ENCODE results near the gene TRA2A. TPM values are rescaled to one million over a fixed set of nuclear protein-coding genes. Genes with fewer than 3 reads are reported as not detected.

Gene TRA2A
- total RNA-seq, 1 experiment from 2014 or later = 169 TPM

GRCh38 chr7:23454881-23455526 is 76.8 kb downstream of the TRA2A start:
- no CpG with 5 or more reads among the region's 5 CpGs for WGBS (ENCODE audit: extremely low coverage, insufficient read length, low lambda C conversion rate)
- no peak overlapping the region for H3K56ac ChIP-seq (ENCODE audit: insufficient read length, low read depth, low read length)
- no peak for DNase-seq
- H2BK5ac ChIP-seq (ENCODE audit: insufficient read length, low read length) = no peak overlapping the region
- no peak overlapping the region for H3K18ac ChIP-seq (ENCODE audit: insufficient read length, low read depth, low read length)
- H3K4me3 Mint-ChIP-seq = peak overlapping the region in 1 of 2 experiments; percentile 32; a peak in 1 of 5 replicates
- no peak overlapping the region for H2AK5ac ChIP-seq (ENCODE audit: insufficient read length, low read length)
- no peak overlapping the region for H4K5ac ChIP-seq (ENCODE audit: insufficient read length, low read depth, low read length)
- H3K4me1 ChIP-seq (ENCODE audit: insufficient read depth, low read length) = peaks cover 3% of the 10 kb centered on the region; the same call in 1 of the 2 replicates
- no peaks in the 10 kb centered on the region for H3K9me3 Mint-ChIP-seq
- no peaks in the 10 kb centered on the region for H3K27me3 Mint-ChIP-seq (ENCODE audit: low read depth)
- no peaks in the 10 kb centered on the region for H3K23me2 ChIP-seq (ENCODE audit: insufficient read length, low read depth, low read length, poor library complexity, severe bottlenecking)
- H4K20me1 ChIP-seq (ENCODE audit: control insufficient read depth, insufficient read depth, insufficient read length) = no peaks in the 10 kb centered on the region
- no peak overlapping the region for H3K9ac ChIP-seq (ENCODE audit: extremely low read depth, insufficient read length, low read length)
- H4K8ac ChIP-seq (replicated peaks; ENCODE audit: insufficient read length, low read depth, low read length) = no peak overlapping the region
- H2BK15ac ChIP-seq (ENCODE audit: low read depth, low read length) = no peak overlapping the region
- no peaks in the 10 kb centered on the region for H3K79me1 ChIP-seq (ENCODE audit: insufficient read depth, low read depth, low read length, poor library complexity, severe bottlenecking)
- H3K4me2 ChIP-seq (ENCODE audit: insufficient read depth, insufficient read length, low read length) = no peak overlapping the region
- TF ChIP-seq CTCF (conservative IDR thresholded peaks at IDR 0.05) = no peak
- no peaks in the 10 kb centered on the region for H3K27me3 ChIP-seq (ENCODE audit: insufficient read depth, low read length)
- no peak overlapping the region for H2BK120ac ChIP-seq (ENCODE audit: low read depth, low read length, poor library complexity, severe bottlenecking)
- no peak overlapping the region for H2BK12ac ChIP-seq (ENCODE audit: insufficient read length, low read depth, low read length)
- H3K36me3 Mint-ChIP-seq (ENCODE audit: insufficient read depth in 1 of 3, low read depth in 3 of 3) = peaks cover 18 to 55% (median 35%) of the 10 kb centered on the region in 3 experiments
- no peak overlapping the region for H4K91ac ChIP-seq (ENCODE audit: insufficient read length, low read depth, low read length)
- peaks cover 61 to 67% of the 10 kb centered on the region in 2 experiments for H3K4me1 Mint-ChIP-seq
- H3K79me2 ChIP-seq (ENCODE audit: insufficient read depth, low read length) = peaks cover 70% of the 10 kb centered on the region
- peak overlapping the region; percentile 58 to 82 (median 65) for H3K27ac Mint-ChIP-seq
- H3K9me3 ChIP-seq (ENCODE audit: control insufficient read depth, low read depth, low read length) = no peaks in the 10 kb centered on the region
- H3T11ph ChIP-seq (ENCODE audit: low read length) = no peak overlapping the region
- H3K27ac ChIP-seq (ENCODE audit: insufficient read length, low read depth, low read length) = no peak overlapping the region
- no peak overlapping the region for H3K4ac ChIP-seq (ENCODE audit: low read depth, low read length)
- no peak overlapping the region for H3K14ac ChIP-seq (ENCODE audit: insufficient read depth, low read length)
- H3K23ac ChIP-seq (ENCODE audit: insufficient read length, low read depth, low read length) = no peak overlapping the region
- H2AFZ ChIP-seq (ENCODE audit: low read length) = no peak overlapping the region
- H2BK20ac ChIP-seq (ENCODE audit: low read depth, low read length, poor library complexity, severe bottlenecking) = no peak overlapping the region

Other genes with a start within 250 kb of the TRA2A start
- 78.3 and 83.4 TPM in 2 replicates for gene MALSU1, start 232.6 kb downstream of the TRA2A start, total RNA-seq (2021)
- gene IGF2BP3, start 61.5 kb downstream of the TRA2A start, total RNA-seq (2021) = 180 and 197 TPM in 2 replicates
- 2.1 and 4.0 TPM in 2 replicates for gene CCDC126, start 65.4 kb upstream of the TRA2A start, total RNA-seq (2021)
- gene FAM221A, start 148.2 kb upstream of the TRA2A start, total RNA-seq (2021) = 13.4 and 15.0 TPM in 2 replicates
- gene STK31, start 178.2 kb upstream of the TRA2A start, total RNA-seq (2021) = 0.24 and 0.33 TPM in 2 replicates